ENCODE measurements around the gene WDR4.
"Not testable (repeated sequence)": the region's sequence is repeated elsewhere in the genome, so short reads cannot be mapped to it uniquely, and the experiment has no call there.

WDR4 gene

DNA sequence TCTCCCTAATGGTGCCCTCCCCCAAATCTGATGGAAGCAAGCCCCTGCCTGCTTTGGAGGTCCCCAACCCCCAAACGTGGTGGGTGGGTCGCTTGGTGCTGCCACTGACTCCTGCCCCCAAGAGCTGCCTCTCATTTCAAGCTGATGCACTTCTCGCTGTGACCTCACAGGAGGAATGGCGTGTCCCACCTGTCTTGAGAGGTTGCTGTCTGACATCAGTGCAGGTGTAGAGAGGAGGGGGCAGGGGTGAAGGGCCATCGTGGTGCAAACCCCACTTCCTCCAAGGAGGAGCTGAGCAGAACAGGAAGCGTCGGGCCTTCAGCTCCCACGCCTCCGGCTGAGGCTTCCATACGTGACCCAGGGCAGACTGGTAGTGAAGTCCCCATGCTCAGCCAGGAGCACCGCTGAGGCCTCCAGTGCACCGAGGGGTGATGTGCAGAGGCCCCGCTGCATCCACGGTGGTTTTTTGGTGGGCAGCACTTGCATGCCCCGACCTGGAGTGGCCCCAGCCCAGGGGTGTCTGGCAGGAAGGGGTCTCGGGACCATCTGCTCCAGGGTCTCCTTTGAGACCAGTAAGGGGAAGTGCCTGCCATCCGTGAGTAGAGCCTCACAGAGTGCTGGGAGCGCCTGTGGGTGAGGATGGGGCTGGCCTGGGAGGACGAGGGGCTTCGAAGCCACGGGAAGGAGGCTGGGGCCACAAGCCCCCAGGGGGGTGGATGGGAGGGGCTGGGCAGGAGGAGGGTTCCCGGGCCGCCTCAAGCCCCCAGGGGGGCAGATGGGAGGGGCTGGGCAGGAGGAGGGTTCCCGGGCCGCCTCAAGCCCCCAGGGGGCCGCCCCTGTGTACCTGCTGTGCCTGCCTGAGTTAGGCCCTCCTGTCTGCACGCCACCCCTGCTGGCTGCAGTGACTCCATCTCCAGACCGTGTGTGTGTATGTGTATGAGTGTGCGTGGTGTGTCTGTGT is 39.8 kb downstream of the WDR4 start:
- no peak for DNase-seq (ENCODE audit: extremely low read depth, low read depth)
- TF ChIP-seq, protein P1, sequence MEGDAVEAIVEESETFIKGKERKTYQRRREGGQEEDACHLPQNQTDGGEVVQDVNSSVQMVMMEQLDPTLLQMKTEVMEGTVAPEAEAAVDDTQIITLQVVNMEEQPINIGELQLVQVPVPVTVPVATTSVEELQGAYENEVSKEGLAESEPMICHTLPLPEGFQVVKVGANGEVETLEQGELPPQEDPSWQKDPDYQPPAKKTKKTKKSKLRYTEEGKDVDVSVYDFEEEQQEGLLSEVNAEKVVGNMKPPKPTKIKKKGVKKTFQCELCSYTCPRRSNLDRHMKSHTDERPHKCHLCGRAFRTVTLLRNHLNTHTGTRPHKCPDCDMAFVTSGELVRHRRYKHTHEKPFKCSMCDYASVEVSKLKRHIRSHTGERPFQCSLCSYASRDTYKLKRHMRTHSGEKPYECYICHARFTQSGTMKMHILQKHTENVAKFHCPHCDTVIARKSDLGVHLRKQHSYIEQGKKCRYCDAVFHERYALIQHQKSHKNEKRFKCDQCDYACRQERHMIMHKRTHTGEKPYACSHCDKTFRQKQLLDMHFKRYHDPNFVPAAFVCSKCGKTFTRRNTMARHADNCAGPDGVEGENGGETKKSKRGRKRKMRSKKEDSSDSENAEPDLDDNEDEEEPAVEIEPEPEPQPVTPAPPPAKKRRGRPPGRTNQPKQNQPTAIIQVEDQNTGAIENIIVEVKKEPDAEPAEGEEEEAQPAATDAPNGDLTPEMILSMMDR (IDR thresholded peaks at IDR 0.05; ENCODE audit: low read depth, low read length, missing control alignments): no peak
- no peak overlapping the region for H3K4me3 ChIP-seq (replicated peaks; ENCODE audit: low read depth, low read length)

DNA sequence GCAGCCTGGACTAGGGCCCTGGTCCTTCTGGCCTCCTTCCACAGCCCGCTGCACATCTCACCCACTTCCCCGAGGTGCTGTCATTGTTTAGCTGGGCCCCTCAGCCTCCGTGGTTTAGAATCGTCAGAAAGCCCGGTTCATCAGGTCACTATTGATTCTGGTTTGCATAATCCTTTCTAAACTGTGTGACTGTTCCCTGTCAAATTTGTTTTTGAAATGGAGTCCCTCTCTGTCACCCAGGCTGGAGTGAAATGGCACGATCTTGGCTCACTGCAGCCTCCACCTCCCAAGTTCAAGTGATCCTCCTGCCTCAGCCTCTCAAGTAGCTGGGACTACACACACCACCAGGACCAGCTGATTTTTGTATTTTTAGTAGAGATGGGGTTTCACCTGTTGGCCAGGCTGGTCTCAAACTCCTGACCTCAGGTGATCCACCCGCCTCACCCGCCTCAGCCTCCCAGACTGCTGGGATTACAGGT is 41.1 kb downstream of the WDR4 start:
- not testable (repeated sequence) for DNase-seq (ENCODE audit: extremely low read depth, low read depth); H3K4me3 ChIP-seq (replicated peaks; ENCODE audit: low read depth, low read length)

DNA sequence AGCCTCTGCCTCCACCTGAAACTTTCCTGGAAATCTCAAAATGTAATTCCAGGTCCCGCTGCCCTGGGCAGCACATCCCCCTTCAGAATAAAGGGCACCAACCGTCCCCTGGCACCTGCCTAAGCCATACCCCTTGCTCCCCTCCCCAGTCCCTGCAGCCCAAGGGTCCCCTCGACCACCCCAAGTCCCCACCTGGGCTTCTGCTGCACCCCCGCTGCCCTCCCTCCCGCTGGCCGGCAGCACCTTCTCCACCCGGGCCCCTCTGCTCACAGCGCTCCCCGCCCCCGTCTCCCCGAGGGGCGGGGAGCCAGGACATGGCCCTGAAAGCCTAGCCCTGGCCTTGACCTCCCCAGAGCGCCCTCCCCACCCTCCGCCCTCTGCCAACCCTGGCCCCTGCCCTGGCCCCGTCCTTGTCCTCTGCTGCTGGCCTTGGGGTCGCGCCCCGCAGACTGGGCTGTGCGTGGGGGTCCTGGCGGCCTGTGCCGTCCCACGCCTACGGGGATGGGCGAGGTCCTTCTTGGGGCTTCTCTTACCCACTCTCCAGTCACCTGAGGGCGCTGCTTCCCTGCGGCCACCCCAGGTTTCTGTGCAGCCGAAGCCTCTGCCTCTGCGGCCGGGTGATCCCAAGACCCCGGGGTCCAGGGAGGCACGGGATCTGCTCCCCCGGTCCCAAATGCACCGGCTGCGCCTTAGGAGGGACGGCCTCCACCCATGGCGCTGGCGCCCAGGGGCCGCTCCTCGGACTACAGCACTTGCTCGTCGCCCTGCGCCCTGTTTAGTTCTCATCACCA is 41.7 kb downstream of the WDR4 start:
- no peak for DNase-seq (ENCODE audit: extremely low read depth, low read depth)
- H3K4me3 ChIP-seq (replicated peaks; ENCODE audit: low read depth, low read length): no peak overlapping the region
- TF ChIP-seq, protein P1 (IDR thresholded peaks at IDR 0.05; ENCODE audit: low read depth, low read length, missing control alignments): no peak

DNA sequence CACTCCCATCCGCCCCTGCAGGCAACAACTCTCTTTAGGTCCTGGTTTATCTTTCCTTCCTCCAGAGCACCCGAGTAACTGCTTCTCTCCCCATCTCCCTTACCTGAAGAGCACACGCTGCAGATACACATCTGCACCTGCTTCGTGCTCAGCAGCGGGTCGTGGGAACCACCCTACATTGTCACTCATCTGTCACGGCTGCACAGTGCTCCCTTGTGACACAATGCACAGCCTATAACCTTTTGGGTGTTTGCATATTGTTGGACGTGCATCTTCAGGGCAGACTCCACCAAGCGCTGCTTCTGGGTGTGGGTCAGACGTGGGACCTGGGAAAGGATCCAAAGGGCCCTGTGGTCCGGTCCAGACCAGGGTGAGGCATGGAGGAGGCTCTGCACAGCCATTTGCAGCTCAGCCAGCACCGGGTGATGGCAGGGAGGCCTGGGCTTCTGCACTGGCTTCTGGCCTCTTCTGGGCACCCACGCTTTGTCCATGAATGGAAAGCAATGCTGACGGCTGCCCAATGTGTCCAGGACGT is 42.5 kb downstream of the WDR4 start:
- no peak overlapping the region for H3K4me3 ChIP-seq (replicated peaks; ENCODE audit: low read depth, low read length)
- TF ChIP-seq, protein P1 (IDR thresholded peaks at IDR 0.05; ENCODE audit: low read depth, low read length, missing control alignments): no peak
- DNase-seq (ENCODE audit: extremely low read depth, low read depth): no peak

DNA sequence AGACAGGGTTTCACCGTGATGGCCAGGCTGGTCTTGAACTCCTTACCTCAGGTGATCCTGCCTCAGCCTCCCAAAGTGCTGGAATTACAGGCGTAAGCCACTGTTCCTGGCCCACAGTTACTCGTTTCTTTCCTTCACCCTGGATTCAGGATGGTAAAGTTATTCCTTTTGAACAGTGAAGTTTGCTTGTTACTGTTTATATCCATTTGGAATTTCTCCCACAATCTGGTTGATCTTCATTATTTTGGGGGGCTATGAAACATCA is 43.0 kb downstream of the WDR4 start:
- no peak overlapping the region for H3K4me3 ChIP-seq (replicated peaks; ENCODE audit: low read depth, low read length)
- TF ChIP-seq, protein P1 (IDR thresholded peaks at IDR 0.05; ENCODE audit: low read depth, low read length, missing control alignments): no peak
- no peak for DNase-seq (ENCODE audit: extremely low read depth, low read depth)

DNA sequence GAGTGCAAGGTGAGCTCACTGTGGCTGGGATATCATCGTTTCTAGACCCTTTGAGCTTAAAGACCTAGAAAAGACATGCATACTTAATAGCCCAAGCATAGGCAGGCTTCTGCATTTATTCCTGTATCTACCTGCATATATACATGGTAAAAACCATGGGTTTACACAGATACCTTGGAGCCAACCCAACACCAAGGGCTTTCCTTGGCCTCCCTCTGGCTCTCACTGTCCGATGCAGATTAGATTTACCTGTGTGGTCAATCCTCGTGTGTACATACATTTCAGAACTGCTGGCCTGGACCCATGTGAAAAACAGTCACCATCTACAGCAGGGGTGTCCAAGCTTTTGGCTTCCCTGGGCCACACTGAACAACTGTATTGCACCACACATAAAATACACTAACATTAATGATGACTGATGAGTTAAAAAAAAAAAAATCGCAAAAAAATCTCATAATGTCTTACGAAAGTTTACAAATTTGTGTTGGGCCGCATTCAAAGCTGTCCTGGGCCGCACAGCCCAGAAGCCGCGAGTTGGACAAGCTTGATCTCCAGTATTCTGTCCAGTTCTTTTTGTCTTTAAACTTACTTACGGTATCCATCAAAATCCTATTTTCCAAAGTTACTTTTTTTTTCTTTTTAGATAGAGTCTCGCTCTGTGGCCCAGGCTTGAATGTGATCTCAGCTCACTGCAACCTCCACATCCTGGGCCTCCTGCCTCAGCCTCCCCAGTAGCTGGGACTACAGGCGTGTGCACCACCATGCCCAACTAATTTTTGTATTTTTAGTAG is 43.5 kb downstream of the WDR4 start:
- DNase-seq (ENCODE audit: extremely low read depth, low read depth): no peak
- TF ChIP-seq, protein P1 (IDR thresholded peaks at IDR 0.05; ENCODE audit: low read depth, low read length, missing control alignments): no peak
- no peak overlapping the region for H3K4me3 ChIP-seq (replicated peaks; ENCODE audit: low read depth, low read length)

All from HFF-Myc (cell line).